SK-N-SH (cell line): Measurements from ENCODE around the gene ZBTB17.

Source experiments
- CTCF ChIP-seq: fragments of 200-600 bp; sonication (generic); IDR thresholded peaks from 2 replicates; pipeline ENCODE4 v1.6.1; 2017; ENCODE audit warnings: antibody characterized with exemption, mild to moderate bottlenecking, moderate library complexity
- FOXJ3 ChIP-seq: sonication (generic); formaldehyde crosslinking; IDR thresholded peaks from 2 replicates; pipeline ENCODE4 v1.5.1; 2020; ENCODE audit warnings: mild to moderate bottlenecking, missing genetic modification reagents
- GABPA ChIP-seq: IDR thresholded peaks from 2 replicates; pipeline ENCODE4 v1.4.0; 2012; ENCODE audit warnings: low read depth, mild to moderate bottlenecking
- GATA2 ChIP-seq: sonication (generic); formaldehyde crosslinking; IDR thresholded peaks from 2 replicates; pipeline ENCODE4 v1.5.0; 2020; ENCODE audit warnings: mild to moderate bottlenecking, missing genetic modification reagents
- NRF1 ChIP-seq: IDR thresholded peaks from 2 replicates; pipeline ENCODE4 v1.6.1; 2012; ENCODE audit warnings: low read depth, mild to moderate bottlenecking, low read length
- POLR2AphosphoS5 ChIP-seq: IDR thresholded peaks from 2 replicates; pipeline ENCODE4 v1.6.1; 2012; ENCODE audit warnings: low read depth, low read length
- REST ChIP-seq: IDR thresholded peaks from 2 replicates; pipeline ENCODE4 v1.6.1; 2012; ENCODE audit warnings: mild to moderate bottlenecking, low read depth, low read length, moderate library complexity
- RFX5 ChIP-seq: IDR thresholded peaks from 2 replicates; pipeline ENCODE4 v1.6.1; 2012; ENCODE audit warnings: mild to moderate bottlenecking, improper control_type of control experiment, low read length

GRCh38 chr1:15943328-15943991 is 32.4 kb downstream of the ZBTB17 start:
- TF ChIP-seq CTCF (no peak), REST (no peak), POLR2AphosphoS5 (no peak), RFX5 (no peak), NRF1 (no peak), GATA2 (CRISPR knock-in tag) (no peak), GABPA (no peak), FOXJ3 (CRISPR knock-in tag) (no peak)
